GM19240 (cell line): ENCODE data around the gene NLRP6.
"Not testable (repeated sequence)": the region's sequence is repeated elsewhere in the genome, so short reads cannot be mapped to it uniquely, and the experiment has no call there.

Experiments
- DNase-seq: peaks from one replicate; pipeline ENCODE4 v3.0.0; 2011; ENCODE audit warnings: low spot score; ENCODE audit not compliant: insufficient read length

The NLRP6 gene

DNA sequence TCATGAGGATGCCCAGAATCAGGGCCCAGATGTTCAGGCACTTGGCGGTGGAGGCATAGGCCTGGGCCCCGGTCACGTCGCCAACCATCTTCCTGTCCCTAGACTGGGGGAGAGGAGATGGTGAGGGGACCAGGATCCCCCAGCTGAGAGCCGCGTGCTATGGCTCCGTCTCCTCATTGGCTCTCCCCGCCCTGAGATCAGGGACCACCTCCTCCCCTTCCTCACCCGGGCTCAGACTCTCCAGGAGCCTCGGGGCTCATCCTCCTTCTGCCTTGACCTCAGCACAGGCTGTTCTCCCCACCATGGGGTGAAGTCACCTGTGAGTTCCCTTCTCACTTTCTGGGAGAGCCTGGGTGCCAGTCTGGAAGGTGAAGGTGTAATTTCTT, 41.7 kb downstream of the NLRP6 start:
- DNase-seq, result not testable (repeated sequence)

DNA sequence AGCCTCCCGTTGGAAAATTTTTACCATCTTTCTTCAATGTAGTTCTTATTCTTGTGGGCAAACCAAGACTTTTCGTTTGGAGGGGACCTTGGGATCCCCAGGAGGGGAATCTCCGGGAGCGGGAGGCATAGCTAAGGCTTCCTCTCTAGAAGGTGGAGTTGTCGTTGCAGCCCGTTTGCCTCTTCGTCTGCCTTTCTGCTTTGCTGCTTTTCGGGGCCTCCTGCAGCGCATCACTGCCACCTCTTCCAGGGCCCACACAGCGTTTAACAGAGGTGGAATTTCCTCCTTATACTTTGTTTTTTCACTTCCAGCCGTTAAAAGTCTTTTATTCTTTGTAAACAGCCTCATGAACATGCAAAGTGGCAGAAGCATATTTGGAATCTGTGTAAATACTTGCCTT, 45.9 kb downstream of the NLRP6 start:
- no peak for DNase-seq

- DNase-seq, result not testable (repeated sequence)
Observed at GRCh38 chr11:324593-325517, 46.6 kb downstream of the NLRP6 start.

GRCh38 chr11:325796-326591, 47.8 kb downstream of the NLRP6 start:
- no peak for DNase-seq

GRCh38 chr11:326592-326841, 48.3 kb downstream of the NLRP6 start:
- DNase-seq, result no peak

DNA sequence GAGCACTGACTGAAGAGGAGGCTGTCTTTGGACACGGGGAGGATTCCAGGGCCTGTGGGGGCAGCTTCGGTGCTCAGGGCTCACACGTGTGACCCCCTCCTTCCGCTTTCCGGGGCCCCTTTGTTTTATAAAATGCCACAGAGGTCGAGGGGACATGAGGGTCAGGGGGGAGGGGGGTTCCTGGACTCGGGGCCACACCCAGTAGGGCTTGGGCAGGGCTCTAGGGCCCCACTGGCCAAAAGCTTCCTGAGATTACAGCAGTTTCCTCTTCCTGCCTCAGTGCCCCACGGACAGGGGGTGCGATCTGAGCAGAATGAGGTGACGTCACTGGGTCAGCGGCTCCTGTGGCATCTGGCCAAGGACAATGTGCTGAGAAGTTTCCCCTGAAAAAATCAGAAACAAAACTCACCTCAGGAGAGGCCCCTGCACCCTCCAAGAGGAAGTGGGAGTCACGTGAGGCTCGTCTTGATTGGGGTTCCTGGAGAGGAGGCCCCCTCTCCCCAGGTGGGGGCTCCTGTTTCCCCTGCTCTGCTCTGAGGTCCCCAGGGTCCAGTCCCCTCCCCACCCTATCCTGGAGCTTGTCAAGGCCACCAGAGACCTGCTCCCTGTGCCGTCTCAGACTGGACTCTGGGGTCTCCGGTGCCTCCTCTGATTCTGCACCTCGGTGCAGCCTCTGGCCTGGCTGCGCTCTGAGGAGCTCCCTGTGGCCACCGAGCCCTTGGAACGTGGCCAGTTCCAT, 48.8 kb downstream of the NLRP6 start:
- no peak for DNase-seq

DNA sequence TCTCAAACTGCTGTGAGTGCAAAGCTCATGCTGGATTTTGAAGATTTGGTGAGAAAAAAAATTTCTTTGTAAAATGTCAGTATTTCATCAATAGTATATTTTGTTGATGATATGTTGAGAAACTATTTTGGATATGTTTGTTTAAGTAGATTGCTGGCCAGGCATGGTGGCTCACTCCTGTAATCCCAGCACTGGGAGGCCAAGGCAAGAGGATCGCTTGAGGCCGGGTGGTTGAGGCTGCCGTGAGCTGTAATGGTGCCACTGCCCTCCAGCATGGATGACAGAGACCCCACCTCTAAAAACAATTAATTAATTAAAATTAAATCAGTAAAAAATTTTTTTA, 49.3 kb downstream of the NLRP6 start:
- DNase-seq, result no peak

GRCh38 chr11:328012-328411, 49.8 kb downstream of the NLRP6 start:
- no peak for DNase-seq

- not testable (repeated sequence) for DNase-seq
Observed at GRCh38 chr11:328516-329100, 50.4 kb downstream of the NLRP6 start.

GRCh38 chr11:329886-330253, 51.7 kb downstream of the NLRP6 start:
- DNase-seq, result no peak

- DNase-seq, result no peak
Observed at GRCh38 chr11:330307-330693, 52.1 kb downstream of the NLRP6 start.

DNA sequence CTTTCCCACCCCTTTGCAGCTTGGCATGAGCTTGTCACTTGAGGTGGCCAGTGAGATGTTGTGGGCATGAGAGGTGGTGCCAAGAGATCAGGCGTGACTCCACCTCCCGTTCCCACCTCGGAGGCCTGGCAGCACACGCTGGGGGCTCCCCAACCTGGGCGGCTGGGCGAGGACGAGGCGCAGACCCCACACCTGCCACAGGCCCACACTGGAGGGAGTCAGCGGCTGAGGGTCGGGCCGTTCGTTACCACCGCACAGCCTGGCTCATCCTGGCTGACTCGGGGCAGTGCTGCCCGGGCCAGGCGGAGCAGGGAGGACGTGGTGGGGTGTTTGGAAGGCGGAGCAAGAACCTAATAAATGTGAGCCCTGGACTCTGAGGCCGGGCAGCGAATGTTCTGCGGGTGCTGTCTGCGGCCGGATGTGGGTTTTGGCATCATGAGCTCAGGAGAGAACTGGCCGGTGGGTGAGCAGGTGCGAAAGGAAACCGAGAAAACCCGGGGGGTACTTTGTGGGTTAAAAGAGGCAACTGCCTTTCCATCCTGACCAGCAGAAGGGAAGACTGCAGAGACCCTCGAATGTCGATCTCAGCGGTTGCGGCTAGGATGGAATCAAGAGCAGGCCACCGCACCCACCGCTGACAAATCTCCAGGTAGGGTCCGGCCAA, 52.6 kb downstream of the NLRP6 start:
- DNase-seq, result no peak

DNA sequence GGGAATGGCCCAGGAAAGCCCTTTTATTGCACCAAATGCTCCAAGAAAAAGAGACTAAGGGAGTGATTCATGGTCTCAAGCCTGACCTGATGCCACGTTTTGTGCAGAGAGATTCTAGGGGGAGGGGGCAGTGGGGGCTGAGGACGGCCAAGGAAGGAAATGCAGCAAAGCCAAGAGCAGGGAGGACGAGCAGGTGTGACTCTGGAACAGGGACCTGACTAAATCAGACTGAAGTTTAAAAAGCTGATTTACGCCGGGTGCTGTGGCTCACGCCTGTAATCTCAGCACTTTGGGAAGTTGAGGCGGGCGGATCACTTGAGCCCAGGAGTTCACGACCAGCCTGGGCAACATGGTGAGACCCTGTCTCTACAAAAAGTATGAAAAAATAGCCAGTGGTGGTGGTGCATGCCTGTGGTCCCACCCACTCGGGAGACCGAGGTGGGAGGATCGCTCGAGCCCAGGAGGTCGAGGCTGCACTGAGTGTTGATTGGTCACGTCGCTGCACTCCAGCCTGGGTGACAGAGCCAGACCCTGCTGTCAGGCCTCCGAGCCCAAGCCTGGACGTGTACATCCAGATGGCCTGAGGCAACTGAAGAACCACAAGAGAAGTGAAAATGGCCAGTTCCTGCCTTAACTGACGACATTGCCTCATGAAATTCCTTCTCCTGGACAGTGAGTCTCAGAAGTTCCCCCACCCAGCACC, 53.3 kb downstream of the NLRP6 start:
- no peak for DNase-seq

DNA sequence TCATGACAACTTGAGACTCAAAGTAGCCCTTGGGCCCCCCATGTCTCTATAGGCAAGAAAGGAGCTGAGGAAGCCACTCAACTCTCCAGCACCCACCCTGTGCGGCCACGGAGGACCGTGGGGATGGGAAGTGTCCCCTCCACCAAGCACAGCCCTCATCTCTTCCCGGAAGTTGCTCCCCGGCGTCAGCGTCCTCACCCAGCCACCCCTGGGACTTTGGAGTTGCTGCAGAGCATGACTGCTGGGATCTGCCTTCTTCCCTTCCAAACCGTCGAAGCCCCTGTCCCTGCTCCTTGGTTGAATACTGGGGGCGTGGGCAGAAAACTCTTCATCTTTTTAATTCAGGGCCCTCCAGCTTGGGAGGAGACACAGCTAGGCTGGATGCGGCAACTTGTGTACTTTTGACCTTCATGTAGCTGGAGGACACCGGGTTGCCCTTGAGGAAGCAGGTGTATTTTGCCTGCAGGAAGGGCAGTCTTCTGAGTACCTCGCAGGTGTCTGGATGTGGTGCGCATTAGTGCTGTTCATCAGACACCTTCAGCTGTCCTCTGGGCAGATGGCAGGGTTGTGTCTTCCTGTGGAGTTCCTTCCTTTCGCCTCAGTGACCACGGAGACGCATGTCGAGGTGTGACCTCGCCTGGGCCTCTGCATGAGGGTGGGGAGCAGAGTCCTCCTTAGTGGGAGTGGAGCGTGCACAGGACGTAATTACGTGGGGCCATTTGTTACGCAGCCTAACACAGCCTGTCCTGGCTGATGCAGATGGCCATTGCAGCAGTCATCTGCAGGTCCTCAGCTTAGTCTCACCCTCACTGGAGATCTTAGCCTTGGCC, 54.7 kb downstream of the NLRP6 start:
- DNase-seq, result no peak

DNA sequence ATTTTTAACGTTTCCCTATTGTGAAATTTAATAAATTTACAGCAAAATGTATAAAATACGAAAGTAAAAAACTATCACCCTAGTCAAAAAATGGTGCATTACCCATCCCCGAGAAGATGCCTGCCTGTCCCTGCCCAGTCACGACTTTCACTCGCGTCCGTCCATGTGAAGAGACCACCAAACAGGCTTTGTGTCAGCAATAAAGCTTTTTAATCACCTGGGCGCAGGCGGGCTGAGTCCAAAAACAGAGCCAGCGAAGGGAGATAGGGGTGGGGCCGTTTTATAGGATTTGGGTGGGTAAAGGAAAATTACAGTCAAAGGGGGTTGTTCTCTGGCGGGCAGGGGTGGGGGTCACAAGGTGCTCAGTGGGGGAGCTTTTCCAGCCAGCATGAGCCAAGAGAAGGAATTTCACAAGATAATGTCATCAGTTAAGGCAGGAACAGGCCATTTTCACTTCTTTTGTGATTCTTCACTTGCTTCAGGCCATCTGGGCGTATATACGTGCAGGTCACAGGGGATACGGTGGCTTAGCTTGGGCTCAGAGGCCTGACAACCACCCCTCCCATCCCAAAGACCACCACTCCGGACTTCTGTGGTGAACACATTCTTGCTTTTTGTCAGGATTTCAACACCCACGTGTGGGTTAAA, 55.5 kb downstream of the NLRP6 start:
- DNase-seq, result not testable (repeated sequence)

DNA sequence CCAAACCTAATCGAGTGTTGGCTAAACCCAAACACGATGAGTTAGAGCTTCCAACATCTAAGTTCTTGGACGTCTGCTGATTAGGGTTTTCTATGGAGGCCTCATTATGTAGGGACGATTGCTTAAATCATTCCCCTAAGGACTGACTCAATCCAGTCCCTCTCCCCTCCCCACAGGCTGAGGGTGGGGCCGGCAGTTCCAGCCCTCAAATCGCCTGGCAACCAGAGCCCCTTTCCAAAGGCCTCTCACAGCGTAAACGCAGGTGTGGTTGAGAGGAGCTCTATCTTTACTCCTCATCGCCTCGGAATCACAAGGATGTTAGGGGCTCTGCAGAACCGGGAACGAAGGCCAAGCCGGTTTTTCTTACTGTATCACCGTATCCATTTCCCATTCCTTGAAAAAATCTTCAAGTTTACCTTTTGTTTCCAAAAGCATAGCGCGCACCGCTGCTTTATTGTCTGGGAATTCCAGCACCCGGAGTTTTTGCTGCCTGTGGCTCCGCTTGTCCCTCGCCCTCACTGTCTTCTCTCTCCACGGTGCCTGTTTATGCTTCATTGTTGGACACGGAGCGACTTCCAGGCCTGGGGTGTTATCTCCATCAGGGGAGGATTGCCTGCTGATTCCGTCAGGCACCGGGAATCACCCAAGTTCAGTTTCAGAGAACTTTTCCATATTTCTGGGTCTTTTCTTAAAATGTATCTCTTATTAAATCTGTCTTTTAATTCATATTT, 56.2 kb downstream of the NLRP6 start:
- DNase-seq, result no peak
